ENCODE results near the gene TECTA.
"Not testable (repeated sequence)": the region's sequence is repeated elsewhere in the genome, so short reads cannot be mapped to it uniquely, and the experiment has no call there.

Gene TECTA

DNA sequence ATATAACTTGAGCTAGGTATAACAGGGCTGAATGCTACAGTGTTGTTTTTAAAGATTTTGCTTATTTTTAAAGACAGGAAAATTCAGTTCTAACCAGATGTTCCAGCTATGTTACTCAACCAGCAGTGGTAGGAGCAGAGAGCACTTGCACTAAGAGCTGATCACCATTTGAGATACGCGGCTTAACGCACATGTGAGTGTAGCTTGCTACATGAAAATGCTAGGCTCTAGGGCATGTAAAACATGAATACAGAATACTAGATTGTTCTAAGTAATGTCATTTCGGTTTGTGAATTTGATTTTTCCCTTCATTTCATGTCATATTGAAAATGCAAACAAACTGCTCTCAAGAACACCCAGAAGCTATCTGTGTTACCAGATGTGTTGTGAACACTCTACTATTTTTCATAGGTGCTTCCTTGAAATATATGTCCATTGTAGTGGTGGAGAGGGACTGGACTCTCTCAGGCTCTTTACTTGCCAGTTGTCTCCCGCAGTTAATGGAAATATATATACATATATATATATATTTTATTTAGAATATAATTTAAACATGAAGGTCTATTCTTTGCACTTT lies 10.8 kb upstream of the TECTA start:
- DNase-seq (ENCODE audit: low spot score): no peak

DNA sequence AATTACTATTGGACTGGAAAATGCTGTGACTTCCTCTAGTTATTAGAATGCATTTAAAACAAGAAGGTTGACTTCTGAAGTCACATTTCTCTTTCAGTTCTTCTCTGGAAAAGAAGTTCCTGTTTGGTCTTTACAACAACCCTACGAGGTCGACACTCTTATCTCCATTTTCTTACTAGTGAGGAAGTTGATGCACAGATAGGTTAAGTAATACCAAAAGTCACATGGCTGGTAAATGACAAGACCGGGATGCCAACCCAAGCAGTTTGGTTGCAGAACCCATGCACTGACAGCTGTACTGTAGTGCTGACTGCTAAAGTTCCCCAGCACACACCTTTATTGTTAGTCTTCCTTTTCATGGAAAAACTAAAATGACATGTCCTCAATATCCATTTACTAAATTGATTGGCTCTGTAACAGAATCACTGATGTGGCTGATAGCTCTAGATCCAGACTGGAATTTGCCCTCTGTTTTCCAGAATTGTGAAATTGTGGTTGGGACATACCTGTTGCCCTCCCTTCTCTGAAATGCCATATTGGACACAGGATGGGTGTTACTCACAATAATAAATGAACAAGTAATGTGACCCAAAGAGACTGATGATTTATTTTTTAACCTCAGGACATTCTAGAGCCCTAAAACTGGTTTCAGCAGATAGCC lies 9.4 kb upstream of the TECTA start:
- DNase-seq (ENCODE audit: low spot score): no peak

GRCh38 chr11:121095561-121095960 lies 5.5 kb upstream of the TECTA start:
- no peak for DNase-seq (ENCODE audit: low spot score)

- no peak for DNase-seq (ENCODE audit: low spot score)
Observed at GRCh38 chr11:121099364-121099763, 1.7 kb upstream of the TECTA start.

- DNase-seq (ENCODE audit: low spot score): no peak
Observed at GRCh38 chr11:121099885-121100284, 1.2 kb upstream of the TECTA start.

DNA sequence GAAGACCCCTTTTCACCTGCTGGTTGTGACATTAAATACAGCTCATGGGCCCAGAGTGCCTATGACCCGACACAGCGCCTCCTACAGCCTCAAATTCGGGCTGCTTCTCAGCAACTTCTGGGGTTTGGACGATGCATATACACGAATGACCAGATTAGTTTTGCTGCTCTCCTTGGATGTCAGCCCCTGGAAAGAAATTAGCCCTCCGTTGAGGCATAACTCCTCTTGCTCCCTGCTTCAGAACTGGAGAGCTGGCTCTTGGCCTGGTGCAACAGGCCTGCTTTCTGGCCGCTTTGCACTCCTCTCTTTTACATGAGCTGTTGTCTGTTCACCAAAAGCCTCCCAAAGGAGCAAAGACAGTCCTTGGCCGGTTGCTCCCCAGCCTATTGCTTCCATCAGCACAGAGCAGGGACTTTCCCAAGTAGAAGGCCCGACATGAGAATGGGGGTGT lies 3.3 kb downstream of the TECTA start:
- no peak for DNase-seq (ENCODE audit: low spot score)

- no peak for DNase-seq (ENCODE audit: low spot score)
Observed at GRCh38 chr11:121105063-121105480, 4.0 kb downstream of the TECTA start.

GRCh38 chr11:121105481-121106195 lies 4.6 kb downstream of the TECTA start:
- DNase-seq (ENCODE audit: low spot score): no peak

DNA sequence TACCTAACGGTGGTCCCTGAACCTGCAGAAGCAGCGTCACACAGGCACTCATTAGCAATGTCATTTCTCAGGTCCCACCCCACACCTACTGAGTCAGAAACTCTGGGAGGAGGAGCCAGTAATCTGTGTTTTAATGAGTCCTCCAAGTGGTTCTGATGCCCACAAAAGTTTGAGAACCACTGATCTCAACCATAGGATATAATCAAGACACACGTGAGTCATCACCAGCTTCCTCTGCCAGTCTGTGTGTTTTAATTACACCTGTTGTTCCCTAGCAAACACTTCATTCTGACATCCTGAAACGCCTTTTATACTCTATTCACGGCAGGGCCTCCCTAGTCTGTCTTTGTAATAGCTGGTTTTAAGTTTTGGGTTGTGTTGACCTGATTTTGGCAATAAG lies 5.8 kb downstream of the TECTA start:
- no peak for DNase-seq (ENCODE audit: low spot score)

GRCh38 chr11:121108413-121108812 lies 7.4 kb downstream of the TECTA start:
- DNase-seq (ENCODE audit: low spot score): no peak

- DNase-seq (ENCODE audit: low spot score): no peak
Observed at GRCh38 chr11:121109471-121109870, 8.4 kb downstream of the TECTA start.

GRCh38 chr11:121109916-121110586 lies 9.0 kb downstream of the TECTA start:
- DNase-seq (ENCODE audit: low spot score): no peak

DNA sequence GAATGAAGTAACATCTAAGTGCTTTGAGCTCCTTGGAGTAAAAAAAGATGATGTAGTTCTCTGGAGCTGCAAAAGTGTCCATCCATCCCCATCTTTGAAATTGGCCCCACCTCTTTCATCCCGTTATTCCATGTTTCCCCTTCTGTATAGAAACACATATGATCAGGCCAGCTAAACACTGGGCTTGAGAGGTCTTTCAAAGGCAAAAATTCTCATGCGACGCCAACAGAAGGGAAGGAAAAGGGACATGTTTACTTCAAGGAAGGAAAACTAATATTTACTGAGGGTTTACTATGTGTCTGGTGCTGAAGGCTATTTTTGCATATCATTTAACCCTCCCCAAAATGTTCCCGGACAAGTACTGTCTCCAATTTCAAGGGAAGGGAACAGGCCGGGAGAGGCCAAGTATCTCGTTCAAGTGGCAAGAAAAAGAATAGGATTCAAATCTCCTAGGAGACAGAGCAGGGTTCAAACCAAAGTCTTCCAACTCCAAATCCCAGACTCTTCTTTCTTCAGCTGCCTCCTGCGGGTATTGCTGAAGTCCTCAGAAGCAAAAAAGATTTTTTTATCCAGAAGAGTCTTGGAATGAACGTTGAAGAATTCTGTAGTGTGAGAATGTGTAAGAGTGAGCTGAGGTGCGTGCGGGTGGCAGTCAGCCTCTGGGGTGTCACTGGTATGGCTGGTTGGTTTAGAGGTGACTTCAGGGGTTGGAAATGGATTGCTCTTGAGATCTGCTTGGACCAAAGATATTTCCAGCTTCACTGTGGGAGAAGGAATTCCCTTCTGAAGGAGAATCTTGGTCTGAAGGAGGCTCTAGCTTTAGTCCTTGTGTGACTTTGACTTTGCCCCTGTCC lies 10.1 kb downstream of the TECTA start:
- no peak for DNase-seq (ENCODE audit: low spot score)

DNA sequence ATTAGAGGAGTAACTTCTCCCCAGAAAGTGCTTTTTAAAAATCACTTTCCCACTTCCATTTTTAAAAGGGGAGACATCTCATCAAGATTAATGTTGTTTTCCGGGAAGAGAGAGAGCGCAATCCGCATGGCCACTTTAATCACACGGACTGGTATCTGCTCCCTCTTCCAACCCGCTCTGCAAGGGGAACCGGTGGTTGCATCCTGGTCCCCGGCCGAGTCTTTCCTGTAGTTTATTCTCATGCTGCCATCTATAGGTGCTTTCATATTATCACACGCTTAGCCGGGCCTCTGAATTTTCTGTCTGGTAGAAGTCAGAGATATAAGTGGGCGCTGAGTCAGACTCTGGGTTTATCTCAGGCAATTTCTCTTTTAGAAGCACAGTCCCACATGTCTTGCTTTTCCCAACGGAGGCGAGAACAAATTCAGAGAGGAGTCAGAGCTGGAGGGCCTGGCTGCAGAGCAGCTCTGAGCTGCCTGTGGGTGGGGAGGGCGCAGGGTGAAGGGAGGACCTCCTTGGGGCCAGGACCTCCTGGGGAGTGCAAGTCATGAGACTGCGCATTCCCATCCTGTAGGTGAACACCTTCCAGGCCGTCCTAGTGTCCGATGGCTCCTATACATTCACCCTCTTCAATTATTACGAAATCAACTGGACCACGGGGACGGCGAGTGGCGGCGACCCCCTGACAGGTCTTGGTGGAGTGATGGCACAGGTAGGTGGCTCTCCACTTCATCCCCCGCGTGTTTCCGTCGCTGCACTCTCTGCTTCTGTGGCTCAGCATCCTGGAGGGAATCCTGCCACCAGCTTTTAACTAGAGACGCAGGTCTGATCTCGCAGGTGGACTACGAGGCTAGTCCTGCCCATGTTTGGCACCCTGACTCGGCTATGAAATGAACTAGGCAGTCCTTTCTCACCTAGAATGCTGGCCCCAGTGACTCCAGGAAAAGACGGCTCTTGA lies 11.7 kb downstream of the TECTA start:
- DNase-seq (ENCODE audit: low spot score): peak; percentile 12

GRCh38 chr11:121113611-121114010 lies 12.6 kb downstream of the TECTA start:
- DNase-seq (ENCODE audit: low spot score): no peak

DNA sequence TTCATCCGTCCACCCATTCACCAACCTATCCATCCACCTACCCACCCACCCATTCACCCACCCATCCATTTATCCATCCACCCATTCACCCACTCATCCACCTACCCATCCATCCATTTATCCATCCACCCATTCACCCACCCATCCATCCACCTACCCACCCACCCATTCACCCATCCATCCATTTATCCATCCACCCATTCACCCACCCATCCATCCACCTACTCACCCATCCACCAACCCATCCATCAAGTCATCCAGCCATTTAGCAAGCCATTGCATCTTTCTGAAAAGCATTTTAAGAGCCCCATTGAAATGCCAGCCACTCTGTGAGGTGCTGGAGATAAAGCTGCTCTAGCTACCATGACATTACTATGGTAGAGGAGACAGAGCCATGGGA lies 14.0 kb downstream of the TECTA start:
- DNase-seq (ENCODE audit: low spot score): not testable (repeated sequence)

DNA sequence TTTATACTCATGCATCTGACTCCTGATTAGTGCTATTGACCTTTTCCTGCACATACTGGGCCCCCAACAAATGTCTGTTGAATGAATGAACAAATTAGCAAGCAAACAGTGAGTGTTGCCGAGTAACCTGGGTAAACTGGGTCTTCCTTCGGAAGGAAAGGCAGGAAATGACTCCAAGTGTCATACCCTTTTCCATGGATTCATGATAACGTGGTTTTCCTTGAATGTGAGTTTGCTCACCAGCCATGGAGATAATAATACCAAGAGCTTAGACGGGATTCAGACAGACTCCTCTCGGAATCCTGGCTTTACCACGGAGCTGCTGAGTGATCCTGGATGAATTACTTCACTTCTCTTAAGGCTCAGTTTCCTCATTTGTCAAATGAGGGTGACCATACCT lies 16.7 kb downstream of the TECTA start:
- no peak for DNase-seq (ENCODE audit: low spot score)

DNA sequence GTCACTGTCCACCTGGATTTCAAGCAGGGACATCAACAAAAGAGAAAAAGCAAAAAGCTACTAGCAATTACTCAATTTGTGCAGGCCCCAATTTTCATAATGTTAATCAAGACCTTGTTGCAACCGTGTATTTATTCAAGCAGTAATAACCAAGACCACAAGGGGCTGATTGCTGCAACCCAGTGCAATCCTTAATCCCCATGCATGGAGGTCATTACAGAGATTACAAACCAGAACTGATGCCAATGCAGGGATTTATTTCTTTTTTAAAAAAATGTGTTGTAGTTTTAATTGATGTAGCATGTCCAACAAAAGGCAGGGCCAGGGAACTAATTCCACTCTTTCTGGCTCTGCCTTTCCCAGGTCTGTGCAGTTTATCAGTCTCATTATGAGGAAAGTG lies 18.4 kb downstream of the TECTA start:
- no peak for DNase-seq (ENCODE audit: low spot score)

DNA sequence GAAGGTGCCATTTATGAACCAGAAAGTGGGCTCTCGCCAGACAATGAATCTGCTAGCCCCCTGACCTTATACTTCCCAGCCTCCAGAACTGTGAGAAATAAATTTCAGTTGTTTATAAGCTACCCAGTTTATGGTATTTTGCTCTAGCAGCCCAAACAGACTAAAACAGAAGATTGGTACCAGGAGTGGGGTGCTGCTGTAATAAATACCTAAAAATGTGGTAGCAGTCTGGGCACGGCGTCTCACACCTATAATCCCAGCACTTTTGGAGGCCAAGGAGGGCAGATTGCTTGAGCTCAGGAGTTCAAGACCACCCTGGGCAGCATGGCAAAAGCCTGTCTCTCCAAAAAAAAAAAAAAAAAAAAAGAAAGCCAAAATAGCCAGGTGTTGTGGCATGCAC lies 21.3 kb downstream of the TECTA start:
- no peak for DNase-seq (ENCODE audit: low spot score)

GRCh38 chr11:121123496-121124069 lies 22.5 kb downstream of the TECTA start:
- DNase-seq (ENCODE audit: low spot score): no peak

All from CD4-positive, alpha-beta T cell treated with Interleukin-6 at 100 ng/mL for 8 hours (primary cell).